ENCODE data around the gene COL18A1. TPM values are rescaled to one million over a fixed set of nuclear protein-coding genes. Genes with fewer than 3 reads are reported as not detected.

Gene COL18A1
- total RNA-seq, 1 donor from 2014 or later, result 11.4 TPM

- DNase-seq (ENCODE audit: low spot score in 2 of 2) (no peak), FAIRE-seq (no peak)
These were observed 68.7 kb downstream of the COL18A1 start for GRCh38 chr21:45473496-45474322.

- FAIRE-seq, result no peak
- no peak for DNase-seq (ENCODE audit: low spot score in 2 of 2)
These were observed 69.5 kb downstream of the COL18A1 start for GRCh38 chr21:45474323-45474950.

GRCh38 chr21:45475004-45475685, 70.2 kb downstream of the COL18A1 start:
- DNase-seq (ENCODE audit: low spot score in 2 of 2), result no peak

GRCh38 chr21:45475797-45476570, 71.0 kb downstream of the COL18A1 start:
- DNase-seq (ENCODE audit: low spot score in 2 of 2) (no peak), FAIRE-seq (no peak)

More at GRCh38 chr21:45475004-45475685, 70.2 kb downstream of the COL18A1 start:
- no peak for FAIRE-seq

- DNase-seq (ENCODE audit: low spot score in 2 of 2), result no peak
- FAIRE-seq, result no peak
These were observed 71.6 kb downstream of the COL18A1 start for GRCh38 chr21:45476582-45476981.

- DNase-seq (ENCODE audit: low spot score in 2 of 2), result no peak
- no peak for FAIRE-seq
These were observed 72.5 kb downstream of the COL18A1 start for GRCh38 chr21:45477176-45478114.

- FAIRE-seq (no peak), DNase-seq (ENCODE audit: low spot score in 2 of 2) (peak; percentile 74 to 84)
These were observed 73.3 kb downstream of the COL18A1 start for GRCh38 chr21:45478115-45478801.

GRCh38 chr21:45478816-45479669, 74.1 kb downstream of the COL18A1 start:
- FAIRE-seq (no peak), DNase-seq (ENCODE audit: low spot score in 2 of 2) (no peak)

GRCh38 chr21:45479691-45480675, 75.0 kb downstream of the COL18A1 start:
- FAIRE-seq (no peak), DNase-seq (ENCODE audit: low spot score in 2 of 2) (no peak)

- FAIRE-seq (no peak), DNase-seq (ENCODE audit: low spot score in 2 of 2) (no peak)
These were observed 75.9 kb downstream of the COL18A1 start for GRCh38 chr21:45480701-45481500.

GRCh38 chr21:45481566-45481965, 76.6 kb downstream of the COL18A1 start:
- no peak for FAIRE-seq

GRCh38 chr21:45481977-45482898, 77.3 kb downstream of the COL18A1 start:
- FAIRE-seq (no peak), DNase-seq (ENCODE audit: low spot score in 2 of 2) (no peak)

More at GRCh38 chr21:45481566-45481965, 76.6 kb downstream of the COL18A1 start:
- DNase-seq (ENCODE audit: low spot score in 2 of 2), result no peak

GRCh38 chr21:45482899-45483821, 78.2 kb downstream of the COL18A1 start:
- DNase-seq (ENCODE audit: low spot score in 2 of 2) (no peak), FAIRE-seq (no peak)

GRCh38 chr21:45484318-45484717, 79.4 kb downstream of the COL18A1 start:
- DNase-seq (ENCODE audit: low spot score in 2 of 2), result no peak
- no peak for FAIRE-seq
